ENCODE data around the gene PARVA. TPM values are rescaled to one million over a fixed set of nuclear protein-coding genes. Genes with fewer than 3 reads are reported as not detected.

PARVA gene
- total and polyA plus RNA-seq, 2 donors from 2014 or later = 25.1 to 80.3 TPM

DNA sequence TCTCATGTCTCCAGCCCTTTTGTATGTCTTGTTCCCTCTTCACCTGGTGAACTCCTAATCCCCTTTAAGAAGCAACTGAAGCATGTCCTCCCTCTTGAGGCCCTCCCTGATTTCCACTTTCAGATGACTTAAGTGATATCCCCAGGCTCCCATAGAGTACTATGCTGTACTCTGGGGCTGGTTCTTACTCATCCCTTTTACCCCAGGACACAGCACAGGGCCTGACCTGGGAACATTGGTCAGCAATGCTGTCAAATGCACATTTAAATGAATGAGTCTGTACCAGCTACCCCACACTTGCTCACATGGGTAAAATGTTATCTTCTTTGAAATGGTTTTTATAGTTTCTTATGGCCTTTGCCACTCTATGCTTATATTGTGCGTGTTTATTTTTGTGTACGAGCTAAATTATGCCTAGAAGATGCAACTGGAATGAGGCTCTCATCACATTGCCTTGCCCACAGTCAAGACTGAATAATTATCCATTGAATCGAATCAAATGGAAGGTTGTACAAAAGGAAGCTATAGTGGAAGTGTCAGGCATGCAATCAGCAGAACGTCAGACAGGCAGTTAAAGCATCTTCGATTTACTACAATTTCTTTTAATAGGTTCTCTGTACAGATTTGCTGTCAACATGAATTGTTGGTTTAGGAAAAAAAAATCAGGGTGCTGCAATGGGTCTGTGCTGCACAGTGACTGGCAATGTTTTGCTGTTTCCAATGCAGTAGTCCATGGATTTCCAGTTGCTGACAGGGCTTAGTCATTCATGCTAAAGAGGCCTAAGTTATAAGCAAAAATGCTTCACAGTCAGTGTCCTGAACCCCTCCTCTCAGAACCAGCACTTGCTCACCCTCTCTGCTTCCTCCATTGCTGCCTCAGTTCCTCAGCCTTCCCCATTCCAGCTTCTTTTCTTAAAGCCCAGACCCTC is 79.5 kb downstream of the PARVA start:
- FAIRE-seq = no peak
- H3K27ac ChIP-seq (ENCODE audit: low read depth in 2 of 2, low read length in 2 of 2) = no peak overlapping the region
- H3K27me3 ChIP-seq (ENCODE audit: control insufficient read depth, insufficient read depth, low read length) = no peaks in the 10 kb centered on the region
- TF ChIP-seq, protein P1, sequence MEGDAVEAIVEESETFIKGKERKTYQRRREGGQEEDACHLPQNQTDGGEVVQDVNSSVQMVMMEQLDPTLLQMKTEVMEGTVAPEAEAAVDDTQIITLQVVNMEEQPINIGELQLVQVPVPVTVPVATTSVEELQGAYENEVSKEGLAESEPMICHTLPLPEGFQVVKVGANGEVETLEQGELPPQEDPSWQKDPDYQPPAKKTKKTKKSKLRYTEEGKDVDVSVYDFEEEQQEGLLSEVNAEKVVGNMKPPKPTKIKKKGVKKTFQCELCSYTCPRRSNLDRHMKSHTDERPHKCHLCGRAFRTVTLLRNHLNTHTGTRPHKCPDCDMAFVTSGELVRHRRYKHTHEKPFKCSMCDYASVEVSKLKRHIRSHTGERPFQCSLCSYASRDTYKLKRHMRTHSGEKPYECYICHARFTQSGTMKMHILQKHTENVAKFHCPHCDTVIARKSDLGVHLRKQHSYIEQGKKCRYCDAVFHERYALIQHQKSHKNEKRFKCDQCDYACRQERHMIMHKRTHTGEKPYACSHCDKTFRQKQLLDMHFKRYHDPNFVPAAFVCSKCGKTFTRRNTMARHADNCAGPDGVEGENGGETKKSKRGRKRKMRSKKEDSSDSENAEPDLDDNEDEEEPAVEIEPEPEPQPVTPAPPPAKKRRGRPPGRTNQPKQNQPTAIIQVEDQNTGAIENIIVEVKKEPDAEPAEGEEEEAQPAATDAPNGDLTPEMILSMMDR (IDR thresholded peaks at IDR 0.05; ENCODE audit: borderline replicate concordance, extremely low read depth, insufficient read depth) = no peak
- no peaks in the 10 kb centered on the region for H3K9me3 ChIP-seq (ENCODE audit: control insufficient read depth in 2 of 3, insufficient read depth in 1 of 3, low read length in 3 of 3)
- H3K4me1 ChIP-seq (ENCODE audit: control insufficient read depth in 2 of 3, insufficient read depth in 2 of 3, low read depth in 1 of 3, low read length in 3 of 3) = peaks cover 0 to 2% (median 0%) of the 10 kb centered on the region in 3 donors
- H3K4me3 ChIP-seq (ENCODE audit: low read length in 3 of 3) = no peak overlapping the region
- no peak overlapping the region for H3K9ac ChIP-seq (ENCODE audit: low read length in 3 of 3)
- no peaks in the 10 kb centered on the region for H3K36me3 ChIP-seq (ENCODE audit: control insufficient read depth in 2 of 3, insufficient read depth in 3 of 3, low read length in 3 of 3)
- no peak for DNase-seq
- intact Hi-C loops (cut with DNase I) = no loop called here

DNA sequence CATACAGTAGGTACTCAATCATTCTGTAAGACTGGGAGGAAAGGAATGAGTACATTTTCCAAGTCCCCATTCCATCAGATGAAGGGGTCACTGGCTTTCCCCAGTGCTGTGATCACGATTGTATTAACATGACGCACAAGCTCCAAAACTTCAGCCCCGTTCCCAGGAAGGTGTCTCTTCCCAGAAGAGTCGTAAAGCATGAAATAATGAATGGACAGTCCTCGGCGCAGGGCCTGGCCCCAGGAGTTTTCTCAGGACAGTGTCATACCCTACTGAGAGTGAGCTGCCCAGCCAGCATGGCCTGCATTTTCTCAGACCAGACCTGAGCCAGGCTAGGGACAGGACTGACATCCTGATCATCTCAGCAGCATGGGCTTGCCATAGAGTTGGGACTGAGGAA is 80.7 kb downstream of the PARVA start:
- Histone ChIP-seq H3K4me1 (ENCODE audit: control insufficient read depth in 2 of 3, insufficient read depth in 2 of 3, low read depth in 1 of 3, low read length in 3 of 3) (peaks cover 0 to 2% (median 0%) of the 10 kb centered on the region in 3 donors), H3K4me3 (ENCODE audit: low read length in 3 of 3) (no peak overlapping the region), H3K9ac (ENCODE audit: low read length in 3 of 3) (no peak overlapping the region), H3K27ac (ENCODE audit: low read depth in 2 of 2, low read length in 2 of 2) (no peak overlapping the region), H3K9me3 (ENCODE audit: control insufficient read depth in 2 of 3, insufficient read depth in 1 of 3, low read length in 3 of 3) (no peaks in the 10 kb centered on the region), H3K36me3 (ENCODE audit: control insufficient read depth in 2 of 3, insufficient read depth in 3 of 3, low read length in 3 of 3) (no peaks in the 10 kb centered on the region), H3K27me3 (ENCODE audit: control insufficient read depth, insufficient read depth, low read length) (no peaks in the 10 kb centered on the region)
- FAIRE-seq (no peak), DNase-seq (no peak)
- intact Hi-C loops (cut with DNase I) = no loop called here
- TF ChIP-seq, protein P1 (IDR thresholded peaks at IDR 0.05; ENCODE audit: borderline replicate concordance, extremely low read depth, insufficient read depth) = no peak

DNA sequence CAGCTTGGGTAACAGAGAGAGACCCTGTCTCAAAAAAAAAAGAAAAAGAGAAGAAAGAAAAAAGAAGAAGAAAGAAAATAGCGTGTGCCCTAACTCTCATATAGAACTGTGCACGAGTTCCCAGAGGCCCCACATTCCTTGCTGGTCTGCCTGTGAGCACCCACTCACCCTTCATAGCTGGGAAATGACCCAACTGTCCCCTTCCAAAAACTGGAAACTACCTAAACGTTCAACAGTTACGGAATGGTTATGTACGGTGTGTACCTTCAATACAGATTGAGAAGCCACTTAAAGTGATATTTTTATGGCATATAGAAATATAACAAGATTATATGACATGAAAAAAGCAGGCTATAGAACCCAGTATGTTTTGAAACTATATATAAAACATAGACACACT is 82.0 kb downstream of the PARVA start:
- TF ChIP-seq, protein P1 (IDR thresholded peaks at IDR 0.05; ENCODE audit: borderline replicate concordance, extremely low read depth, insufficient read depth) = no peak
- intact Hi-C loops (cut with DNase I) = no loop called here
- no peak for DNase-seq
- FAIRE-seq = no peak
- Histone ChIP-seq H3K4me1 (ENCODE audit: control insufficient read depth in 2 of 3, insufficient read depth in 2 of 3, low read depth in 1 of 3, low read length in 3 of 3) (peaks cover 0 to 2% (median 0%) of the 10 kb centered on the region in 3 donors), H3K27ac (ENCODE audit: low read depth in 2 of 2, low read length in 2 of 2) (no peak overlapping the region), H3K27me3 (ENCODE audit: control insufficient read depth, insufficient read depth, low read length) (no peaks in the 10 kb centered on the region), H3K9ac (ENCODE audit: low read length in 3 of 3) (no peak overlapping the region), H3K9me3 (ENCODE audit: control insufficient read depth in 2 of 3, insufficient read depth in 1 of 3, low read length in 3 of 3) (peaks cover 0 to under 1% (median 0%) of the 10 kb centered on the region in 3 donors), H3K4me3 (ENCODE audit: low read length in 3 of 3) (no peak overlapping the region), H3K36me3 (ENCODE audit: control insufficient read depth in 2 of 3, insufficient read depth in 3 of 3, low read length in 3 of 3) (no peaks in the 10 kb centered on the region)

Measured in kidney (tissue), 14 donors.